ENCODE data around the gene FIBIN.
"Not testable (repeated sequence)": the region's sequence is repeated elsewhere in the genome, so short reads cannot be mapped to it uniquely, and the experiment has no call there.

The FIBIN gene

GRCh38 chr11:26993965-26994457 is at the start of gene FIBIN:
TSS of gene FIBIN (plus strand) at chr11:26994112. CDS start at chr11:26994527, 415 bp downstream.
- no peak for DNase-seq

- no peak for DNase-seq
These were observed 48.8 kb upstream of the FIBIN start for GRCh38 chr11:26944866-26945664.

- no peak for DNase-seq
These were observed 47.6 kb upstream of the FIBIN start for GRCh38 chr11:26946257-26946716.

DNA sequence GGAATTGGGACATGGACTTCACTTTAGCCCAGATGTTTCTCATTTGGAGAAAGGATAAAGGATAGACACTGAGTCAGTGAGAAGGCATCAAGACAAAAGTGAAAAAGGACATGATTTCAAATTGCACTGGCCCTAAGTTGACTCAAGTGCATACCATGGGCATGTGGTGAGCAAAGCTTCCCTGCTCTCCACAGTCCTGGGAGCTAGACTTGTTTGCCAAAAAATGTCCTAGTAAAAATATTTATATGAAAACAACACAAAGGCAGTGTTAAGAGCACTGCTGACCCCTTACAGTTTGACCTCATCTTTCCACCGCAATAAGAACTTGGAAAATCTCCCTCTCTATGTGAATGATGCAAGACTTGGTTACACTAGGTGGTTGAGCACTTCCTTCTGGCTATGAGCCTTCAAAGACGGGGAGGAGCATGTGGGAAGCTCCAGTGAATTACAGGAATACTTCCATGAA is 46.5 kb upstream of the FIBIN start:
- no peak for DNase-seq

GRCh38 chr11:26947904-26948639 is 45.8 kb upstream of the FIBIN start:
- DNase-seq, result peak; percentile 4

- no peak for DNase-seq
These were observed 45.0 kb upstream of the FIBIN start for GRCh38 chr11:26948881-26949280.

- no peak for DNase-seq
These were observed 44.1 kb upstream of the FIBIN start for GRCh38 chr11:26949846-26950245.

DNA sequence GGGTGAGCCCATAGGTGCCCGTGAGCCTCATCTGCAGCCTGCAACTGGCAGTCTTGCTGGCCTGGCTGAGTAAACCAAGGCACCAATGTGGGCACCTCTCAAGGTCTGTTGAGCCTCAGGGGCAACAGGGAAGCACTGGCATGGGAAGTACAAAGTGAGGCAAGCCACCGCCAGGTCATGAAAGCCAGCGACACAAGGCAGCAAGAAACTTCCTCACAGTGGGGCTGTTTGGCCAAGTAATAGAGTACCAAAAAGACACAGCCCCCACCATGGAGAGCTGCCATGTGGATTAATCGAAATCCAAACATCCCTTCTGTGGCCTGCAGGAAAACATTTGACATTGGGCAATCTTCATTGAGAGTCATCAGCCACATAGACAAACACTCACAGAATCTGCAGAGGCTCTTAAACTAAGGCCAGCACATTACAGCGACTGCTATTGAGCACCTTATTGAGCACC is 43.6 kb upstream of the FIBIN start:
- no peak for DNase-seq

DNA sequence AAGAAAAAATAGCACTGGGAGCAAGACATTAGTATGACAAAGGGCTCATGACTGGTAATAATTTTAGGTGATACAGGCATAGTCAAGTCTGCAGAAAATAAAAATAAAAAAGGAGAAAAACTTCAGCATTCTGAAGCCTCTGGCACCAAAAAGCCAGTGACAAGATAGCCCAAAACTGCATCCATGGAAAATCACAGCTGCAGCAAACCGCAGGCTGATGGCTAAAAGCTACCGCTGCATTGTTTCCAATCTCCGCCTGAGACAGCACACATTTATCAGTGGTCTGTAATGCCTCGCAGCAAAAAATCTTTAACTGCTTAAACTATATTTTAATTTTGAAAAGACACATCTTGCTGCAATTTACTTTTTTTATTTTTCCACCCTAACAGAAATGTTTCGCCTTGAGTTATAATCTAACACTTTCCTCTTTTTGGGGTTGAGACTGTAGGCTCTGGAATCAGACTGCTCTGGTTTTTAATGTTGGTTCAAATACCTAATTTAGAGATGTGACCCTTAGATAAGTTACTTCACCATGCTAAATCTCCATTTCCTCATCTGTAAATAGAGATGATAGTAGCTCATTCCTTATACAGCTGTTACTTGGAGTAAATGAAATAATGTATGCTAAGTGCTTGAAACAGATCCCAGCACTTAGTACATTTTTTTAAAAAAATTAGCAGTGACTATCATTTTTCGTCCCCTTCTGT is 42.0 kb upstream of the FIBIN start:
- DNase-seq, result no peak

GRCh38 chr11:26953770-26954392 is 40.0 kb upstream of the FIBIN start:
- no peak for DNase-seq

DNA sequence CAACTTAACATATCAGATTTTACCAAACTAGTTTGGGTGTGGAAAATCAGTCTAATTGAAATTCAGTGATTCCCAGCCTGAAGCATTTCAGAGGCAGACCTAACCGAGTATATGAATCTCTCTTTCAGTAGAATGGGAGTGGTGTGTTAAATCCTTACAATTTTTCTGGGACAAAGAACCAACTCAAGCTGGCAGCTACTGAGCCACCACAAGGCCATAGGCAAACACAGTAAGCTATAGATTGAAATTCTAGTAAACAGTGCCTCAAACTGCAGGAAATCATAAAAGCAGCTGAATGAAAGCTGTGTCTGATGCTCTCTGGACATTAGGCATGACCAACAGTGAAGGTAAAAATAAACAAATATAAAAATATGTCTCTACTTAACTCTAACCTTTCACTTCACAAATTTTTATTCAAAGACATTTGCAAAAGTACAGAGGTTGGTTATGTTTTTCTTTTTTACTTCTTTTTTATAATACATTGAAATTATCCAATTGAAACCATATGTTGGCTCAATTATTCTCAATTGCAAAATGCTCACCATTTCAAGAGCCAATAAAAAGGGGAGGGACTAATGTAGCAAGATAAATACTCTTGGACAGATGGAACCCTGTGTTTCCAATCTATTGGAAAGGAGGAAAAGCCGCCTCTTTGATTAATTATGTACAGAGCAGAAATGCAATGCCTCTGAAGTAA is 35.8 kb upstream of the FIBIN start:
- no peak for DNase-seq

GRCh38 chr11:26958702-26959049 is 35.2 kb upstream of the FIBIN start:
- DNase-seq, result no peak

DNA sequence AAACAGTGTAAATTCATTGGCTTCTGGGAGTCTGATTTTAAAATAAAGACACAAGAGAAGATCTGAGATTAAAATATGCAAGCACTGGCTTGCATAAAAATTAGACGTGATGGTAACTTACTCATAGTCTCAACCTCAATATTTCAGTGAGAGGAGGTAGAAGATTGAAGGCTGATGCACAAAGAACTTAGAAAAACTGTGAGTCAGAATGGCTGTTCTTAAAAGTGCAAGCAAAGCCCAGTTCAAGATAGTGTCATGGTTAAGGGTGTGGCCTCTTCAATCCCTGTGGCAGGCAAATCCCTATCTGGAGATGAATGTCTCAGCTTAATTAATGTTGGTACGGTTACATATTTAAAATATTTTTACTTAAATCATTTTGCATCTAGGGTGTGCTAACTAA is 33.6 kb upstream of the FIBIN start:
- no peak for DNase-seq

GRCh38 chr11:26963764-26964163 is 30.1 kb upstream of the FIBIN start:
- no peak for DNase-seq

- DNase-seq, result no peak
These were observed 29.6 kb upstream of the FIBIN start for GRCh38 chr11:26964339-26964738.

DNA sequence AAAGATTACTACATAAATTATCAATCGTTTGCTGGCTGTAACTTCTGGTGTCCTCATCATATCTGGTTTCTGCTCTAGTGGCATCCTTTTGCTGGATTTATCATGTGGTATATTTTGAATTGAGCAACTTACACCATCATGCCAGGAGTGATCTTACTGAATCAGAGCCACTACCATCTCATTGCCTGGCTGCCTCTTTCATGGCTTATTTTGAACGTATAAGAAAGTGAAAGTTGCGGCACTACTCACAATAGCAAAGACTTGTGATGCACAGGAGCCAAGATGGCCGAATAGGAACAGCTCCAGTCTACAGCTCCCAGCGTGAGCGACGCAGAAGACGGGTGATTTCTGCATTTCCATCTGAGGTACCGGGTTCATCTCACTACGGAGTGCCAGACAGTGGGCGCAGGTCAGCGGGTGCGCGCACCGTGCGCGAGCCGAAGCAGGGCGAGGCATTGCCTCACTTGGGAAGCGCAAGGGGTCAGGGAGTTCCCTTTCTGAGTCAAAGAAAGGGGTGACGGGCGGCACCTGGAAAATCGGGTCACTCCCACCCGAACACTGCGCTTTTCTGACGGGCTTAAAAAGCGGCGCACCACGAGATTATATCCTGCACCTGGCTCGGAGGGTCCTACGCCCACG is 28.9 kb upstream of the FIBIN start:
- not testable (repeated sequence) for DNase-seq

DNA sequence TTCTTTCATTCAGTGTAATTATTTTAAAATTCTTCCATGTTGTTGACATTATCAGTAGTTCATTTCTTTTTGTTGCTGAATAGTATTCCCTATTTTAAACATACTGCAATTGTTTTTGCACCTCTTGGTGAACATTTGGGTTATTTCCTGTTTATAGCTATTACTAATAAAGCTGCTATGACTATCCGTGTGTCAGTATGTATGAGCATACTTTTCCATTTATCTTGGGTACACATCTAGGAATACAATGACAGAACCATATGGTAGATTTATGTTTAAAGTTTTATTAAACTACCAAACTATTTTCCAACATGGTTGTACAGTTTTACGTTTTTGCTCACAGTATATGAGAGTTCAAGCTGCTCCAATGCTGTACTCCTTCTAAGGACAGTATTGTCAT is 22.0 kb upstream of the FIBIN start:
- no peak for DNase-seq

DNA sequence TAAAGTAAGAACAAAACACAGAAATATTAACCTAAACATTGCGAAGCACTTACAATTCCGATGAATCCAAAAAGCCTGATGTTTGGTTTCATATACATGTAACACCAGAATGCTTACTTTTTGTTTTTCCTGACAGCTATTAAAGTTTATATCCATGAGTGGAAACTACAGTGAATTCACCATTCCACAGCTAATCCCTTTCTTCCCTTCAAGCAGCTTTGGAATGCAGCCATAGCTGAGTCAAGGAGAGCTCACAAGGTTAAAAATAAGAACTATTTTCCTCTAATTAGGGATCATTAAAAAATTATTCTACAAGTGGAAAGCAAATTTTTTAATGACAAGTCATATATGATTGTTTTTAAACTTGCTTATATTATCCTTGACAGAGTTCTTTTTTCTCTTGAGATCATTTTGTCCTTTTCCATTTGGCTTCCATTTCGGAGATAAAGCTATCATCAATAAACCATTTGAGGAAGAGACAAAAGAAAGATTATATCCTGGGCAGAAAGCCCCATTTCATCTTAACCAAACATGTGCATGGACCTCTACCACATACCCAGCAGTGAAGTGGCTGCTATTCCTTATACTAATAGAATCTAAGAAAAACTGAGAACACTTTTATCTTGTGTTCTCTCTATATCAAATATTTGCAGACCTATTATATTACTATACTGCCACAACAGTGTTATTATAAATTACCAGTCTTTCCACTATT is 19.7 kb upstream of the FIBIN start:
- DNase-seq, result no peak

GRCh38 chr11:26974996-26975395 is 18.9 kb upstream of the FIBIN start:
- DNase-seq, result no peak

DNA sequence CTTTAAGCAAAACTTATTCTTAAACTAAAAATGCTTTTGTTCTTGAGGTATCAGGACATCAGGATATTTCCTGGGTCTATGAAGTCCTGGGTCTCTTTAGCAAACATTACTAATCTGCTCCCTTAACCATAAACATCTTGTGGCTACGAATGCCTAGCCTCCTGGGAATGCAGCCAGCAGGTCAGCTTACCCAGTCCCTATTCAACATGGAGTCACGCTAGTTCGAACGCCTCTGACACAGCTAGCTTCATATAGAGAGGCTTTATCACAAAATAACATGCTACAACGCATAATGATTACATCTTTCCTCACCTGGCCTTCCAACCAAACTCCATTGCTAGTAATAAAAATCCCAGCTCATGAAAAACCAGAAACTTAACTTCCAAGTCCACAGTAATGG is 17.5 kb upstream of the FIBIN start:
- DNase-seq, result no peak

DNA sequence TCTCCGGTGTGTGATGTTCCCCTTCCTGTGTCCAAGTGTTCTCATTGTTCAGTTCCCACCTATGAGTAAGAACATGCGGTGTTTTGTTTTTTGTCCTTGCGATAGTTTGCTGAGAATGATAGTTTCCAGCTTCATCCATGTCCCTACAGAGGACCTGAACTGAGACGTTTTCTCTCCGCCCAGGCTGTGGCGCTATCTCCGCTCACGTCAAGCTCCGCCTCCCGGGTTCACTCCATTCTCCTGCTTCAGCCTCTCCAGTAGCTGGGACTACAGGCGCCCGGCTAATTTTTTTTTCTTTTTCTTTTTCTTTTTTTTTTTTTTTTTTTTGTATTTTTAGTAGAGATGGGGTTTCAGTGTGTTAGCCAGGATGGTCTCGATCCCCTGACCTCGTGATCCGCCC is 16.7 kb upstream of the FIBIN start:
- not testable (repeated sequence) for DNase-seq

Measured in OCI-M1 (cell line).